HG02571 (cell line): ENCODE measurements around the gene FBXO28.

Source experiments
- ATAC-seq: cut with Tn5 transposase; IDR thresholded peaks from one replicate; pipeline ENCODE4 v1.9.1; 2021; ENCODE audit warnings: mild to moderate bottlenecking, moderate library complexity; ENCODE audit not compliant: unreplicated experiment

FBXO28 gene

GRCh38 chr1:224095339-224095738, 18.6 kb upstream of the FBXO28 start:
- no peak for ATAC-seq

- no peak for ATAC-seq
These were observed 18.0 kb upstream of the FBXO28 start for GRCh38 chr1:224095867-224096266.

GRCh38 chr1:224096773-224097172, 17.1 kb upstream of the FBXO28 start:
- ATAC-seq: no peak

- no peak for ATAC-seq
These were observed 15.9 kb upstream of the FBXO28 start for GRCh38 chr1:224098007-224098406.

GRCh38 chr1:224106568-224107281, 7.2 kb upstream of the FBXO28 start:
- ATAC-seq: no peak

- no peak for ATAC-seq
These were observed 6.7 kb upstream of the FBXO28 start for GRCh38 chr1:224107282-224107625.

GRCh38 chr1:224108991-224109390, 4.9 kb upstream of the FBXO28 start:
- no peak for ATAC-seq

GRCh38 chr1:224109981-224110380, 3.9 kb upstream of the FBXO28 start:
- ATAC-seq: no peak

- no peak for ATAC-seq
These were observed 906 bp upstream of the FBXO28 start for GRCh38 chr1:224113005-224113404.

- ATAC-seq: no peak
These were observed 380 bp upstream of the FBXO28 start for GRCh38 chr1:224113545-224113917.

GRCh38 chr1:224114787-224115175, 870 bp downstream of the FBXO28 start:
- ATAC-seq: no peak

GRCh38 chr1:224116131-224116530, 2.2 kb downstream of the FBXO28 start:
- ATAC-seq: no peak

GRCh38 chr1:224118688-224119087, 4.8 kb downstream of the FBXO28 start:
- no peak for ATAC-seq

- ATAC-seq: no peak
These were observed 9.2 kb downstream of the FBXO28 start for GRCh38 chr1:224123136-224123535.

GRCh38 chr1:224124220-224124619, 10.3 kb downstream of the FBXO28 start:
- no peak for ATAC-seq

GRCh38 chr1:224127925-224128819, 14.3 kb downstream of the FBXO28 start:
- no peak for ATAC-seq

- no peak for ATAC-seq
These were observed 17.3 kb downstream of the FBXO28 start for GRCh38 chr1:224131253-224131652.

- no peak for ATAC-seq
These were observed 19.0 kb downstream of the FBXO28 start for GRCh38 chr1:224132901-224133300.

GRCh38 chr1:224133741-224134299, 19.9 kb downstream of the FBXO28 start:
- no peak for ATAC-seq

- ATAC-seq: no peak
These were observed 23.6 kb downstream of the FBXO28 start for GRCh38 chr1:224137518-224137917.

GRCh38 chr1:224138198-224138597, 24.3 kb downstream of the FBXO28 start:
- no peak for ATAC-seq

GRCh38 chr1:224141693-224142092, 27.8 kb downstream of the FBXO28 start:
- no peak for ATAC-seq
